HEK293 (cell line): ENCODE data around the gene CABP4.

ENCODE experiments used
- CTCF ChIA-PET: fragments of 350-600 bp; formaldehyde crosslinking; extraction: SDS; loops from one replicate; lab custom pipeline; 2021; ENCODE audit warnings: antibody characterized with exemption; lab: Yijun Ruan, JAX
- POLR2A ChIA-PET: fragments of 300-600 bp; formaldehyde crosslinking; extraction: SDS; loops from one replicate; lab custom pipeline; 2020; ENCODE audit warnings: antibody characterized with exemption, inconsistent platforms; lab: Yijun Ruan, JAX
- H3K27ac ChIP-seq: fragments of 200-500 bp; sonication (Bioruptor generic); 2 replicates; pipeline ENCODE4 v1.5.1; 2014; ENCODE audit warnings: low read depth, low read length, control low read depth, inconsistent platforms; ENCODE audit errors: extremely low read depth
- H3K36me3 ChIP-seq, 2 experiments: fragments of 200-500 bp in 1 of 2; sonication (Bioruptor generic) in 1 of 2; 1 replicate in 1 of 2; 2 replicates in 1 of 2; pipeline ENCODE4 v1.5.1; 2014 to 2017; ENCODE audit warnings: inconsistent platforms in 2 of 2, low read length in 2 of 2; ENCODE audit not compliant: control insufficient read depth in 2 of 2, insufficient read depth in 1 of 2
- H3K4me1 ChIP-seq: fragments of 200-500 bp; sonication (Bioruptor generic); 2 replicates; pipeline ENCODE4 v1.5.1; 2014; ENCODE audit warnings: mild to moderate bottlenecking, low read length, inconsistent platforms; ENCODE audit not compliant: control insufficient read depth, insufficient read depth
- H3K4me3 ChIP-seq: 2 replicates; pipeline ENCODE4 v1.5.1; 2011; ENCODE audit warnings: low read depth, mild to moderate bottlenecking, control low read depth, low read length, moderate library complexity
- H3K9me3 ChIP-seq: fragments of 200-500 bp; sonication (Bioruptor generic); 2 replicates; pipeline ENCODE4 v1.5.1; 2014; ENCODE audit warnings: low read depth, low read length, inconsistent platforms; ENCODE audit not compliant: control insufficient read depth, insufficient read depth
- SALL2 ChIP-seq: fragments of 450-650 bp; formaldehyde crosslinking; IDR thresholded peaks from 2 replicates; pipeline ENCODE4 v1.5.0; 2017; ENCODE audit warnings: missing biosample characterization, mild to moderate bottlenecking, missing genetic modification characterization, borderline replicate concordance
- SCRT1 ChIP-seq: fragments of 450-650 bp; formaldehyde crosslinking; IDR thresholded peaks from 2 replicates; pipeline ENCODE4 v1.5.1; 2016; ENCODE audit warnings: missing biosample characterization, missing genetic modification characterization, borderline replicate concordance
- ZNF10 ChIP-seq: fragments of 450-650 bp; formaldehyde crosslinking; IDR thresholded peaks from 2 replicates; pipeline ENCODE4 v1.5.1; 2017; ENCODE audit warnings: missing biosample characterization, missing genetic modification characterization
- ZNF114 ChIP-seq: fragments of 450-650 bp; formaldehyde crosslinking; IDR thresholded peaks from 2 replicates; pipeline ENCODE4 v1.5.0; 2017; ENCODE audit warnings: missing biosample characterization, missing genetic modification characterization
- ZNF175 ChIP-seq: fragments of 450-650 bp; formaldehyde crosslinking; IDR thresholded peaks from 2 replicates; pipeline ENCODE4 v1.5.1; 2016; ENCODE audit warnings: missing biosample characterization, missing genetic modification characterization
- ZNF202 ChIP-seq: fragments of 450-650 bp; formaldehyde crosslinking; IDR thresholded peaks from 2 replicates; pipeline ENCODE4 v1.5.1; 2016; ENCODE audit warnings: missing biosample characterization, missing genetic modification characterization, borderline replicate concordance
- ZNF549 ChIP-seq: fragments of 450-650 bp; IDR thresholded peaks from 2 replicates; pipeline ENCODE4 v1.5.1; 2018; ENCODE audit warnings: missing biosample characterization, missing genetic modification characterization, mild to moderate bottlenecking, inconsistent platforms, moderate library complexity
- TF ChIP-seq, protein P1 (sequence below): fragments of 450-650 bp; formaldehyde crosslinking; IDR thresholded peaks from 2 replicates; pipeline ENCODE4 v1.5.1; 2016; ENCODE audit warnings: missing biosample characterization, missing genetic modification characterization, borderline replicate concordance
- TF ChIP-seq, protein P2 (sequence below): fragments of 450-650 bp; formaldehyde crosslinking; IDR thresholded peaks from 2 replicates; pipeline ENCODE4 v1.5.1; 2016; ENCODE audit warnings: missing biosample characterization, missing genetic modification characterization

CABP4 gene

DNA sequence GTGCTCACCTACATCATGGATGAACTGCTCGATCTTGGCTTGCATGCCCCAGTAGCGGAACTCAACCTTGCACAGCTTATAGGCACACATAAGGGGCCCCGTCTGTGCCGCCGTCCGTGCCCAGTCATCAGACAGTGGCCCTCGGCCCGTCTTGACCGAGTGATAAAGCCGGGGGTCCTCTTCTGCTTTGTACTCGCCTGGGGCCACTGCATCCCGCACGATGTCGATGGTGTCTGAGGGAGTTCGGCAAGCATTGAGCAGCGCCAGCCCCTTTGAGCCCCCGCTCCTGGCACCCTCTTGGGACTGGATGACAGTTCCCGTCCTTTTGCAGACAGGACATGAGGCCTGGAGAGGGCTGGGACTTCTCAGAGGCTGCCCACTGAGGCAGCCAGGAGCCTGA lies 46.7 kb downstream of the CABP4 start (continued):
- TF ChIP-seq, protein P1, sequence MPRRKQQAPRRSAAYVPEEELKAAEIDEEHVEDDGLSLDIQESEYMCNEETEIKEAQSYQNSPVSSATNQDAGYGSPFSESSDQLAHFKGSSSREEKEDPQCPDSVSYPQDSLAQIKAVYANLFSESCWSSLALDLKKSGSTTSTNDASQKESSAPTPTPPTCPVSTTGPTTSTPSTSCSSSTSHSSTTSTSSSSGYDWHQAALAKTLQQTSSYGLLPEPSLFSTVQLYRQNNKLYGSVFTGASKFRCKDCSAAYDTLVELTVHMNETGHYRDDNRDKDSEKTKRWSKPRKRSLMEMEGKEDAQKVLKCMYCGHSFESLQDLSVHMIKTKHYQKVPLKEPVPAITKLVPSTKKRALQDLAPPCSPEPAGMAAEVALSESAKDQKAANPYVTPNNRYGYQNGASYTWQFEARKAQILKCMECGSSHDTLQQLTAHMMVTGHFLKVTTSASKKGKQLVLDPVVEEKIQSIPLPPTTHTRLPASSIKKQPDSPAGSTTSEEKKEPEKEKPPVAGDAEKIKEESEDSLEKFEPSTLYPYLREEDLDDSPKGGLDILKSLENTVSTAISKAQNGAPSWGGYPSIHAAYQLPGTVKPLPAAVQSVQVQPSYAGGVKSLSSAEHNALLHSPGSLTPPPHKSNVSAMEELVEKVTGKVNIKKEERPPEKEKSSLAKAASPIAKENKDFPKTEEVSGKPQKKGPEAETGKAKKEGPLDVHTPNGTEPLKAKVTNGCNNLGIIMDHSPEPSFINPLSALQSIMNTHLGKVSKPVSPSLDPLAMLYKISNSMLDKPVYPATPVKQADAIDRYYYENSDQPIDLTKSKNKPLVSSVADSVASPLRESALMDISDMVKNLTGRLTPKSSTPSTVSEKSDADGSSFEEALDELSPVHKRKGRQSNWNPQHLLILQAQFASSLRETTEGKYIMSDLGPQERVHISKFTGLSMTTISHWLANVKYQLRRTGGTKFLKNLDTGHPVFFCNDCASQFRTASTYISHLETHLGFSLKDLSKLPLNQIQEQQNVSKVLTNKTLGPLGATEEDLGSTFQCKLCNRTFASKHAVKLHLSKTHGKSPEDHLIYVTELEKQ (tag by site-specific recombination): no peak

DNA sequence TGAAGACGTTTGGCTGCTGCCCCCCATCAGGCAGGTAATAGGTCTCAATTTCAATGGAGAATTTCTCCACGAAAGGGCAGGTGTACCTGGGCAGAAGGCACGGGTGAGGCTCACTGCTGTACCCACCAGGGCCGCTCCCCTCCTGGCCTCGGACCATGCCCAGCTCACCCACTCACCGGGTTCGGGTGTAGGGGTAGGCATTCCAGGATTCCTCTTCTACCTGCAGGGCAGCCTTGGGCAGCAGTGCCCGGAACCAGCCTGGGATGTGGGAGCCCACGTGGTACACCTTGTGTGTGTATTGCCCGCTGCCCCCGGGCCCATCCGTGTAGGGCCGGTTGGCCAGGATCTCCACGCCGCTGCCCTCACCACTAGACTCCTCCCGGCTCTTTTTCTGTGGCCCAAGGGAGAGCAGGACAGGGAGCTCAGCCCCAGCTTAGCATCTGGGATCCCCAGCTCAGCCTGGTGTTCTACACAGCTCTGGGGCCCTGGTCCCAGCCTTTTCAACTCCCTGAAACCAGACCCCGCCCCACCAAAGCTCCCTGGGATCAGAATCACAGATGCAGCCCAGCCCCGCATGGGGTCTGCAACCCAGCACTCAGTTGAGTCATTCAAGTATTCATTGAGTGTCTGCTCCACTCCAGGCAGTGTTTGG lies 47.3 kb downstream of the CABP4 start:
- Histone ChIP-seq H3K36me3 (peaks cover 0 to 57% of the 10 kb centered on the region in 2 experiments; a peak in 1 of 3 replicates), H3K9me3 (no peaks in the 10 kb centered on the region), H3K27ac (no peak overlapping the region), H3K4me1 (no peaks in the 10 kb centered on the region), H3K4me3 (no peak overlapping the region)
- ChIA-PET POLR2A (no interaction called here), CTCF (interaction anchor here (0.6 to 0.8 kb wide), 2 partner anchors 9 to 44 kb away, joined by 3 to 4 read pairs; no protein-coding TSS in a partner anchor)
- TF ChIP-seq ZNF175 (tag by site-specific recombination) (no peak), SALL2 (no peak)
- TF ChIP-seq, protein P2, sequence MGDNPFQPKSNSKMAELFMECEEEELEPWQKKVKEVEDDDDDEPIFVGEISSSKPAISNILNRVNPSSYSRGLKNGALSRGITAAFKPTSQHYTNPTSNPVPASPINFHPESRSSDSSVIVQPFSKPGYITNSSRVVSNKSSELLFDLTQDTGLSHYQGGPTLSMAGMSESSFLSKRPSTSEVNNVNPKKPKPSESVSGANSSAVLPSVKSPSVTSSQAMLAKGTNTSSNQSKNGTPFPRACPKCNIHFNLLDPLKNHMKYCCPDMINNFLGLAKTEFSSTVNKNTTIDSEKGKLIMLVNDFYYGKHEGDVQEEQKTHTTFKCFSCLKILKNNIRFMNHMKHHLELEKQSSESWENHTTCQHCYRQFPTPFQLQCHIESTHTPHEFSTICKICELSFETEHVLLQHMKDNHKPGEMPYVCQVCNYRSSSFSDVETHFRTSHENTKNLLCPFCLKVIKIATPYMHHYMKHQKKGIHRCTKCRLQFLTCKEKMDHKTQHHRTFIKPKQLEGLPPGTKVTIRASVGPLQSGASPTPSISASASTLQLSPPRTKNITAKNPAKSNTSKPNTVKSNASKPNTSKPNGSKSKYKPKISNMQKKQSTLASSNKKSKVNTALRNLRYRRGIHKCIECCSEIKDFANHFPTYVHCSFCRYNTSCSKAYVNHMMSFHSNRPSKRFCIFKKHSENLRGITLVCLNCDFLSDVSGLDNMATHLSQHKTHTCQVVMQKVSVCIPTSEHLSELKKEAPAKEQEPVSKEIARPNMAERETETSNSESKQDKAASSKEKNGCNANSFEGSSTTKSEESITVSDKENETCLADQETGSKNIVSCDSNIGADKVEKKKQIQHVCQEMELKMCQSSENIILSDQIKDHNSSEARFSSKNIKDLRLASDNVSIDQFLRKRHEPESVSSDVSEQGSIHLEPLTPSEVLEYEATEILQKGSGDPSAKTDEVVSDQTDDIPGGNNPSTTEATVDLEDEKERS (tag by site-specific recombination): no peak

DNA sequence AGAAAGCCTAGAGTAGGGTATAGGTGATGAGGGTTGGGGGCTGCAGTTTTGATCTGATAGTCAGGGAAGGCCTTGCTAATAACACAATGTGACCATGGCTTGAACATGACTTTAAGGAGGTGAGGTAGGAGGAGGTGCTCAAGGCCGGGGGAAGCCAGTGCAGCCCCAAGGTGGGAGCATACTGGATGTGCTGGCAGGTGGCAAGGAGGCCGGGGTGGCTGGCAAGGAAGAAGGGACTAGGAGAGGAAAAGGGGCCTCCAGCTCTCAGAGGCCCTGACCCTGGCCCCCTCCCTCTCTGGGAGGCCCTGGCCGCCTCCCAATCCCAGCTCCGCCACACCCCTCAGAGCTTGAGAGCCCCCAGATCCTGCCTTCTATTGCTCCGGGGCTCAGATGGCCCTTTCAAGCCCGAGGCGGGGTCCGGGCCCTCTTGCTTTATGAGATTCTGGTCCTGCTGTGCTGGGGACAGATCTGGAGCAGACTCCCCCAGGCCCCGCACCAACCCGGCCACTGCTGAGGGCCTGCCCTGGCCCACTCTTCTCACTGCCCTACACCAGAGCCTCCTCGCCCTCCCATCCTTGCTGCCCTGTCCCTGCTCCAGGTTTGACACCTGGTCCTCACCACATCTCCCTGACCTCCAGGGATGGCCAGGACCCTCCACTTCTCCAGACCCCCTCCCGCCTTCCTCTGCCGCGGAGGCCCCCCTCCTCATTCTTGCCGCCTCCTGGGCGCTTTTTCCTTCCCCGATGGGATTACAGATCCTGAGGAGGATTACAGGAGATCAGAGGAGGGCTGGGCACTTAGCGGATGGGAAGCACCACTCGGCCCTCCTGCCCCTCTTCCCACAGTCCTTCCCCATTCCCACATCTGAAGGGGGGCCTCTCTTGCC lies 48.2 kb downstream of the CABP4 start:
- H3K4me3 ChIP-seq: peak overlapping the region; percentile 61
- H3K36me3 ChIP-seq: peaks cover 0 to 48% of the 10 kb centered on the region in 2 experiments; a peak in 1 of 3 replicates
- H3K4me1 ChIP-seq: no peaks in the 10 kb centered on the region
- ChIA-PET CTCF (interaction anchor here (0.6 to 0.7 kb wide), 2 partner anchors 44 to 151 kb away, joined by 3 to 4 read pairs; no protein-coding TSS in a partner anchor), POLR2A (interaction anchor here (2.2 kb wide), 1 partner anchor 102 kb away, joined by 12 read pairs; the partner anchor contains the start of gene PPP1CA)
- H3K27ac ChIP-seq: no peak overlapping the region
- TF ChIP-seq ZNF114 (tag by site-specific recombination) (no peak), ZNF549 (no peak), SCRT1 (tag by site-specific recombination) (no peak), ZNF10 (tag by site-specific recombination) (peak; percentile 84), ZNF202 (tag by site-specific recombination) (no peak)
- no peaks in the 10 kb centered on the region for H3K9me3 ChIP-seq
